SIG-M5 treated with dmso at 0.1 percent for 504 hours (cell line): ENCODE measurements around the gene SPTLC3.

Experiments used
- DNase-seq: peaks from one replicate; lab custom pipeline; 2025; ENCODE audit not compliant: unreplicated experiment; lab: John Stamatoyannopoulos, UW

Gene SPTLC3

GRCh38 chr20:13089950-13090469 is 81.2 kb downstream of the SPTLC3 start:
- DNase-seq: no peak

GRCh38 chr20:13092111-13092510 is 83.3 kb downstream of the SPTLC3 start:
- no peak for DNase-seq

- DNase-seq: no peak
These were observed 86.2 kb downstream of the SPTLC3 start for GRCh38 chr20:13094976-13095375.

- DNase-seq: no peak
These were observed 90.1 kb downstream of the SPTLC3 start for GRCh38 chr20:13098720-13099355.

- peak; percentile 13 for DNase-seq
These were observed 90.9 kb downstream of the SPTLC3 start for GRCh38 chr20:13099676-13100075.

- no peak for DNase-seq
These were observed 92.5 kb downstream of the SPTLC3 start for GRCh38 chr20:13101276-13101675.

- DNase-seq: no peak
These were observed 92.9 kb downstream of the SPTLC3 start for GRCh38 chr20:13101706-13102105.

GRCh38 chr20:13102237-13102636 is 93.5 kb downstream of the SPTLC3 start:
- DNase-seq: no peak

GRCh38 chr20:13102694-13103093 is 93.9 kb downstream of the SPTLC3 start:
- DNase-seq: no peak

GRCh38 chr20:13105039-13105438 is 96.3 kb downstream of the SPTLC3 start:
- no peak for DNase-seq

- DNase-seq: peak; percentile 29
These were observed 97.2 kb downstream of the SPTLC3 start for GRCh38 chr20:13105864-13106457.

GRCh38 chr20:13109658-13110057 is 100.9 kb downstream of the SPTLC3 start:
- DNase-seq: no peak

GRCh38 chr20:13110796-13111195 is 102.0 kb downstream of the SPTLC3 start:
- no peak for DNase-seq

- no peak for DNase-seq
These were observed 102.6 kb downstream of the SPTLC3 start for GRCh38 chr20:13111249-13111911.

- DNase-seq: no peak
These were observed 105.0 kb downstream of the SPTLC3 start for GRCh38 chr20:13113731-13114130.

- DNase-seq: no peak
These were observed 108.4 kb downstream of the SPTLC3 start for GRCh38 chr20:13117200-13117599.

GRCh38 chr20:13118676-13119075 is 109.9 kb downstream of the SPTLC3 start:
- DNase-seq: no peak

GRCh38 chr20:13119583-13119982 is 110.8 kb downstream of the SPTLC3 start:
- DNase-seq: peak; percentile 50

- no peak for DNase-seq
These were observed 111.7 kb downstream of the SPTLC3 start for GRCh38 chr20:13120471-13120870.

- no peak for DNase-seq
These were observed 113.2 kb downstream of the SPTLC3 start for GRCh38 chr20:13121840-13122515.

GRCh38 chr20:13125486-13125885 is 116.7 kb downstream of the SPTLC3 start:
- DNase-seq: no peak

- DNase-seq: no peak
These were observed 119.4 kb downstream of the SPTLC3 start for GRCh38 chr20:13128173-13128572.
